Liver (tissue), 9 donors: ENCODE data around the gene STRIP2. TPM values are rescaled to one million over a fixed set of nuclear protein-coding genes. Genes with fewer than 3 reads are reported as not detected.
"Not testable (repeated sequence)": the region's sequence is repeated elsewhere in the genome, so short reads cannot be mapped to it uniquely, and the experiment has no call there.

Source experiments
- DNase-seq: peaks from one replicate; pipeline ENCODE4 v3.0.0-alpha.2; 2017; ENCODE audit warnings: low spot score
- H3K27ac ChIP-seq, 2 donors: one replicate each; pipeline ENCODE4 v1.7.0; 2013; ENCODE audit warnings: inconsistent platforms in 2 of 2, low read length in 2 of 2, control low read depth in 1 of 2, low read depth in 1 of 2, mild to moderate bottlenecking in 1 of 2
- H3K27me3 ChIP-seq, 4 donors: one replicate each; pipeline versions ENCODE4 v1.6.1 to v1.7.0; 2013; ENCODE audit warnings: low read length in 3 of 4, inconsistent platforms in 1 of 4, mild to moderate bottlenecking in 1 of 4, moderate library complexity in 1 of 4; ENCODE audit not compliant: control insufficient read depth in 4 of 4, insufficient read depth in 4 of 4
- H3K36me3 ChIP-seq, 4 donors: one replicate each; pipeline versions ENCODE4 v1.6.1 to v1.7.0; 2013; ENCODE audit warnings: low read length in 3 of 4, mild to moderate bottlenecking in 3 of 4, low read depth in 1 of 4, moderate library complexity in 1 of 4; ENCODE audit not compliant: control insufficient read depth in 4 of 4, insufficient read depth in 3 of 4
- H3K4me1 ChIP-seq, 4 donors: one replicate each; pipeline versions ENCODE4 v1.6.1 to v1.7.0; 2013; ENCODE audit warnings: low read length in 3 of 4, mild to moderate bottlenecking in 3 of 4, moderate library complexity in 1 of 4; ENCODE audit not compliant: control insufficient read depth in 4 of 4, insufficient read depth in 4 of 4
- H3K4me3 ChIP-seq, 3 donors: one replicate each; pipeline versions ENCODE4 v1.6.1 to v1.7.0; 2013; ENCODE audit warnings: low read length in 3 of 3, control low read depth in 1 of 3, low read depth in 1 of 3, mild to moderate bottlenecking in 1 of 3
- H3K9ac ChIP-seq, 2 donors: one replicate each; pipeline ENCODE4 v1.7.0; 2013; ENCODE audit warnings: low read length in 2 of 2, mild to moderate bottlenecking in 2 of 2, moderate library complexity in 2 of 2, control low read depth in 1 of 2, low read depth in 1 of 2
- H3K9me3 ChIP-seq, 4 donors: one replicate each; pipeline versions ENCODE4 v1.6.1 to v1.7.0; 2013; ENCODE audit warnings: low read length in 3 of 4; ENCODE audit not compliant: control insufficient read depth in 4 of 4
- CTCF ChIP-seq: fragments of 150-350 bp; IDR thresholded peaks from 2 replicates; pipeline ENCODE4 v1.5.1; 2017; ENCODE audit warnings: improper control_type of control experiment, low read depth, low read length; ENCODE audit not compliant: missing input control
- EGR1 ChIP-seq, 2 donors: IDR thresholded peaks; 2 replicates each; pipeline ENCODE4 v1.6.1; 2016 to 2018; ENCODE audit warnings: antibody characterized with exemption in 2 of 2, low read depth in 2 of 2
- FOXA1 ChIP-seq: IDR thresholded peaks from 2 replicates; pipeline ENCODE4 v1.6.1; 2016; ENCODE audit warnings: antibody characterized with exemption
- GABPA ChIP-seq, 2 donors: IDR thresholded peaks in 1 of 2; conservative IDR thresholded peaks in 1 of 2; 2 replicates each; pipeline ENCODE4 v1.6.1; 2016; ENCODE audit warnings: antibody characterized with exemption in 2 of 2, mild to moderate bottlenecking in 1 of 2, moderate library complexity in 1 of 2
- HNF4G ChIP-seq: IDR thresholded peaks from 2 replicates; pipeline ENCODE4 v1.6.1; 2016; ENCODE audit warnings: antibody characterized with exemption
- RAD21 ChIP-seq, 2 donors: IDR thresholded peaks; 2 replicates each; pipeline ENCODE4 v1.6.1; 2016; ENCODE audit warnings: antibody characterized with exemption in 2 of 2, mild to moderate bottlenecking in 2 of 2
- REST ChIP-seq: IDR thresholded peaks from 2 replicates; pipeline ENCODE4 v1.6.1; 2016; ENCODE audit warnings: antibody characterized with exemption, mild to moderate bottlenecking
- TAF1 ChIP-seq: conservative IDR thresholded peaks from 2 replicates; pipeline ENCODE4 v1.6.1; 2016; ENCODE audit warnings: antibody characterized with exemption, mild to moderate bottlenecking
- YY1 ChIP-seq: IDR thresholded peaks from 2 replicates; pipeline ENCODE4 v1.6.1; 2016; ENCODE audit warnings: antibody characterized with exemption, mild to moderate bottlenecking
- WGBS: extraction: QIAGEN DNeasy Blood & Tissue Kit; methylation state at CpG from one replicate; pipeline ENCODE4 v1.1.7; 2013; 5-methylcytosine and 5-hydroxymethylcytosine counted together
- polyA plus RNA-seq, 2 donors: library from polyadenylated mRNA; stranded (reverse) in 1 of 2; unstranded in 1 of 2; fragments of 200-250 nt in 1 of 2; fragments of >200 nt in 1 of 2; fragmentation: Nextera tagmentation in 1 of 2; extraction: Ambion mirVana in 1 of 2; gene quantifications; one replicate each; pipeline versions ENCODE4 v1.2.1 to v1.2.3, GENCODE V29; 2013 to 2015
- total RNA-seq, 2 donors: library from RNA; depleted of rRNA; stranded (reverse); fragments of >200 nt; gene quantifications; one replicate each; pipeline ENCODE4 v1.2.3, GENCODE V29; 2014
- donor health status: healthy.
- donor health status: healthy.
- donor health status: healthy.
- donor health status: healthy.
- donor health status: healthy.

The STRIP2 gene
- total and polyA plus RNA-seq, 4 donors, result 0.18 to 4.8 (median 0.35) TPM

GRCh38 chr7:129479831-129480230 is 45.6 kb downstream of the STRIP2 start (continued):
- TF ChIP-seq REST (no peak), TAF1 (no peak)

- H3K36me3 ChIP-seq, result no peaks in the 10 kb centered on the region
- TF ChIP-seq RAD21 (IDR thresholded peaks at IDR 0.05) (no peak), REST (no peak), EGR1 (IDR thresholded peaks at IDR 0.05; ENCODE audit: low read depth in 2 of 2) (no peak), GABPA (IDR thresholded peaks at IDR 0.05 in 1 of 2, conservative IDR thresholded peaks at IDR 0.05 in 1 of 2) (no peak), YY1 (no peak)
- H3K27ac ChIP-seq, result no peak overlapping the region
- 87% methylated on average over 6 of the region's 6 CpGs for WGBS
- no peaks in the 10 kb centered on the region for H3K9me3 ChIP-seq
- no peak for DNase-seq
- H3K4me1 ChIP-seq, result no peaks in the 10 kb centered on the region
- H3K27me3 ChIP-seq, result no peaks in the 10 kb centered on the region
- no peak overlapping the region for H3K9ac ChIP-seq
- H3K4me3 ChIP-seq, result no peak overlapping the region
These were observed 46.6 kb downstream of the STRIP2 start for GRCh38 chr7:129480674-129481363.

GRCh38 chr7:129481376-129481775 is 47.1 kb downstream of the STRIP2 start:
- H3K9ac ChIP-seq, H3K27ac ChIP-seq, DNase-seq, H3K36me3 ChIP-seq, H3K9me3 ChIP-seq, H3K4me3 ChIP-seq, H3K27me3 ChIP-seq, H3K4me1 ChIP-seq: not testable (repeated sequence)
- 97% methylated on average over 6 of the region's 6 CpGs for WGBS

- H3K36me3 ChIP-seq, result no peaks in the 10 kb centered on the region
- no peak for DNase-seq
- H3K27me3 ChIP-seq, result no peaks in the 10 kb centered on the region
- no peak overlapping the region for H3K9ac ChIP-seq
- H3K4me3 ChIP-seq, result no peak overlapping the region
- no peaks in the 10 kb centered on the region for H3K4me1 ChIP-seq
- 97% methylated on average over 8 of the region's 8 CpGs for WGBS
- H3K9me3 ChIP-seq, result no peaks in the 10 kb centered on the region
- no peak for TF ChIP-seq RAD21 (IDR thresholded peaks at IDR 0.05)
- no peak for TF ChIP-seq CTCF
- TF ChIP-seq HNF4G, result no peak
- TF ChIP-seq TAF1, result no peak
- no peak for TF ChIP-seq FOXA1
- no peak for TF ChIP-seq REST
- H3K27ac ChIP-seq, result no peak overlapping the region
These were observed 48.5 kb downstream of the STRIP2 start for GRCh38 chr7:129482781-129483180.
